Osteocyte (in vitro differentiated cells): ENCODE data around the gene IQSEC3. TPM values are rescaled to one million over a fixed set of nuclear protein-coding genes. Genes with fewer than 3 reads are reported as not detected.
A peak's percentile ranks its signal among the peaks of the same experiment; 100 is the strongest.

Experiments used
- DNase-seq: peaks from one replicate; pipeline ENCODE4 v3.0.0; 2021; ENCODE audit warnings: mixed read lengths; ENCODE audit not compliant: unreplicated experiment; ENCODE audit errors: extremely low spot score
- H3K27ac Mint-ChIP-seq: one replicate; pipeline ENCODE4 v1.8.0; 2021; ENCODE audit warnings: mild to moderate bottlenecking, mixed read lengths; ENCODE audit not compliant: unreplicated experiment
- H3K27me3 Mint-ChIP-seq: one replicate; pipeline ENCODE4 v1.8.0; 2021; ENCODE audit warnings: mixed read lengths; ENCODE audit not compliant: unreplicated experiment
- H3K36me3 Mint-ChIP-seq: one replicate; pipeline ENCODE4 v1.8.0; 2021; ENCODE audit warnings: mixed read lengths; ENCODE audit not compliant: unreplicated experiment
- H3K4me1 Mint-ChIP-seq: one replicate; pipeline ENCODE4 v1.8.0; 2021; ENCODE audit warnings: mixed read lengths; ENCODE audit not compliant: unreplicated experiment
- H3K4me3 Mint-ChIP-seq: one replicate; pipeline ENCODE4 v1.8.0; 2021; ENCODE audit warnings: mild to moderate bottlenecking, moderate library complexity, mixed read lengths; ENCODE audit not compliant: unreplicated experiment
- H3K9me3 Mint-ChIP-seq: one replicate; pipeline ENCODE4 v1.8.0; 2021; ENCODE audit warnings: mixed read lengths; ENCODE audit not compliant: unreplicated experiment
- total RNA-seq: library from RNA; stranded (reverse); gene quantifications from 2 replicates; pipeline ENCODE4 v1.2.1, GENCODE V29; 2021
- TF ChIP-seq, protein P1 (sequence below): fragments of 200-600 bp; sonication (generic); IDR thresholded peaks from 2 replicates; pipeline ENCODE4 v1.5.0; 2021; ENCODE audit warnings: antibody characterized with exemption, mild to moderate bottlenecking, moderate library complexity

IQSEC3 gene
- total RNA-seq, 1 donor from 2014 or later, result 0.56 TPM

DNA sequence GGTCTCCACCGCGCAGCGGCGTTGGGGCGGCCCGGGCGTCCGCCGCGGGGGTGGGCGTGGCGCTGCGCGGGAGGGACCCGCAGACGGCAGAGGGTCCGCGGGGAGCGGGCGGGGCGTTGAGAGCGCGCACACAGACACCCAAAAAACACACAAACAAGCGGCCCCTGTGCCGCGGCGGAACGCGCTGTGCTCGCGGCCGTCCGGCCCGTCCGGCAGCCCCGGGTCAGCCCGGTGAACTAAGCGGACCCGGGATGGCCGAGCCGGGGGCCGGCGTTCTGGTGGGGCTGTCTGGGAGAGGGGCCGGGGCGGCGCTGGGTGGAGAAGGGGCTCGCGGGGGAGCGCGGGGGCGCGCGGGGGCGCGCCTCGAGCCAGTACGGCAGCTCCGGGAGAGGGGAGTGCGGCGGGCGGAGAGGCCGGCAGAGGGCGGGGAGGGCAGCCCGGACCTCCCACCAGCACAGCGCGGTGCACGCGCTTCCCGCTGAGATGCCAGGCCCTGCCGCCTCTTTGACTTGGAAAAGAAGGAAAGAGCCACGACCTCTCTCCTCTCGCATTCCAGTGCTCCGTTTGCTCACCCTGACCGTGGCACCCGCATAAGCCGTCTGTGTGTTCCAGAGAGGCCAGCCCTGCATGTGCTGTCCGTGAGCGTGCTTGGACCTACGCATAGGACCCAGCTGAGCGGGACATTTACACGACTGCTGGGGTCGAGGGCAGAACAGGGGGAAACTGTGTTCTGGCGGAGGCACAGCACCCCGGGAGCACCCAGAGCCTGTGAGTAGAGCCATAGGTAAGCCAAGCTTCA, 137.1 kb downstream of the IQSEC3 start:
- Mint-ChIP-seq H3K36me3 (no peaks in the 10 kb centered on the region), H3K4me1 (peaks cover 6% of the 10 kb centered on the region), H3K9me3 (no peaks in the 10 kb centered on the region), H3K4me3 (peak overlapping the region; percentile 37), H3K27ac (no peak overlapping the region), H3K27me3 (peaks cover 52% of the 10 kb centered on the region)
- TF ChIP-seq, protein P1, sequence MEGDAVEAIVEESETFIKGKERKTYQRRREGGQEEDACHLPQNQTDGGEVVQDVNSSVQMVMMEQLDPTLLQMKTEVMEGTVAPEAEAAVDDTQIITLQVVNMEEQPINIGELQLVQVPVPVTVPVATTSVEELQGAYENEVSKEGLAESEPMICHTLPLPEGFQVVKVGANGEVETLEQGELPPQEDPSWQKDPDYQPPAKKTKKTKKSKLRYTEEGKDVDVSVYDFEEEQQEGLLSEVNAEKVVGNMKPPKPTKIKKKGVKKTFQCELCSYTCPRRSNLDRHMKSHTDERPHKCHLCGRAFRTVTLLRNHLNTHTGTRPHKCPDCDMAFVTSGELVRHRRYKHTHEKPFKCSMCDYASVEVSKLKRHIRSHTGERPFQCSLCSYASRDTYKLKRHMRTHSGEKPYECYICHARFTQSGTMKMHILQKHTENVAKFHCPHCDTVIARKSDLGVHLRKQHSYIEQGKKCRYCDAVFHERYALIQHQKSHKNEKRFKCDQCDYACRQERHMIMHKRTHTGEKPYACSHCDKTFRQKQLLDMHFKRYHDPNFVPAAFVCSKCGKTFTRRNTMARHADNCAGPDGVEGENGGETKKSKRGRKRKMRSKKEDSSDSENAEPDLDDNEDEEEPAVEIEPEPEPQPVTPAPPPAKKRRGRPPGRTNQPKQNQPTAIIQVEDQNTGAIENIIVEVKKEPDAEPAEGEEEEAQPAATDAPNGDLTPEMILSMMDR, result peak; percentile 25
- no peak for DNase-seq

- no peak for DNase-seq
- Mint-ChIP-seq H3K9me3 (no peaks in the 10 kb centered on the region), H3K36me3 (no peaks in the 10 kb centered on the region), H3K4me1 (peaks cover 6% of the 10 kb centered on the region), H3K27me3 (peaks cover 56% of the 10 kb centered on the region), H3K27ac (no peak overlapping the region), H3K4me3 (no peak overlapping the region)
- TF ChIP-seq, protein P1, result no peak
These were observed 137.7 kb downstream of the IQSEC3 start for GRCh38 chr12:204261-204678.

GRCh38 chr12:205026-205425, 138.5 kb downstream of the IQSEC3 start:
- H3K27me3 Mint-ChIP-seq, result peaks cover 63% of the 10 kb centered on the region
- H3K9me3 Mint-ChIP-seq, result no peaks in the 10 kb centered on the region
- H3K27ac Mint-ChIP-seq, result no peak overlapping the region
- H3K4me1 Mint-ChIP-seq, result peaks cover 6% of the 10 kb centered on the region
- DNase-seq, result no peak
- H3K36me3 Mint-ChIP-seq, result no peaks in the 10 kb centered on the region
- H3K4me3 Mint-ChIP-seq, result no peak overlapping the region
- TF ChIP-seq, protein P1, result no peak

DNA sequence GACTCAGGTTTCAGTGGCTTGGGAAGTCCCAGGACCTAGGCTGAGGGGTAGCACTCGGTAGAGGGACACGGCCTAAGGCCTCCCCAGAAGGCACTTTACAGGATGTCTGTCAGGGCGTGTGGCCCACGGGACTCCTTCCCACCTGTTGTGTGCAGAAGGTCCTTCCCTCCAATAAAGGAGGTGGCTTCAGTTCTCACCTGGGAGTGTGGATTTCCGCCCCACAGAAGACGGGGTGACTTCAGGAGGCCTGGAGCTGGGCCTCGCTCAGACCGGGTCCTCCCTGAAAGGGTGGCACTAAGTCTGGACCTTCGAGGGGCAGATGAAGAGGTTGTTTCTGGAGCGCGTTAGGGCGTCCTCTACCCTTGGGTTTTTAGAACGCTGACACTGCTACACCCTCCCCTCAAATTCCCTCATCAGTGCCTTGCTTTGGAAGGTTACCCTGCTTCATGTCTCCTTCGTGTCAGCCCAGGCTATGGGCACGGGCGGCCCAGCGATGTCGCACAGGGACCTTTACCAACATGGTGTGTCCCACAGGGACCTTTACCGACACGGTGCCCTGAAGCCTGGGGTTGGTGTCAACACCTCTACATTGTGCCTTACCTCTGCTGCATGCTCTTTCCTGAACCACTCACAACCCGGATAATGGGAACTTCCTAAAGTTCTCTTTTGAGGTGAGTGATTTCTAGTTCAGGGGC, 140.3 kb downstream of the IQSEC3 start:
- Mint-ChIP-seq H3K27ac (no peak overlapping the region), H3K4me3 (no peak overlapping the region), H3K36me3 (no peaks in the 10 kb centered on the region), H3K27me3 (peaks cover 64% of the 10 kb centered on the region), H3K9me3 (no peaks in the 10 kb centered on the region), H3K4me1 (peaks cover 6% of the 10 kb centered on the region)
- TF ChIP-seq, protein P1, result no peak
- DNase-seq, result no peak

DNA sequence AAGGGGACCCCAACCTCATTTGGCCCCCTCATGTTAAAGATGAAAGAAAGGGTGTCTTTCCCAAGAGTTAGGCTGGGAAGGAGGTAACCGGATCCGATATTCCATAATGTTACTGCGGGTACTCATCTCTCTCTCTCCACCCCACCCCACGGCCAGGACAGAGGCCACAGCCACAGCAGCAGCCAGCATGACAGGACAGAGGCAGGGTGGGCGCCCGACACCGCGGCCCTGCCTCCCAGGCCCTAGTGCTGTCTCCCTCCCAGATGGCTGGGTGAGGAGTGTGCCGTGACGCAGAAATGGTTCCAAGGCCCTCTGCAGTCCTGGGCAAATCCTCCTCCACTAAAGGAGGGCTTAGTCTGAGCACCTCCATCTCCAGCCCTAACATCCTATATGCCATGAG, 141.2 kb downstream of the IQSEC3 start:
- Mint-ChIP-seq H3K4me3 (no peak overlapping the region), H3K4me1 (peaks cover 4% of the 10 kb centered on the region), H3K27me3 (peaks cover 63% of the 10 kb centered on the region), H3K27ac (no peak overlapping the region), H3K9me3 (no peaks in the 10 kb centered on the region), H3K36me3 (no peaks in the 10 kb centered on the region)
- DNase-seq, result no peak
- TF ChIP-seq, protein P1, result no peak
